CD14-positive monocyte (primary cell): ENCODE results near the gene FANCC. TPM values are rescaled to one million over a fixed set of nuclear protein-coding genes. Genes with fewer than 3 reads are reported as not detected.

ENCODE experiments used
- DNase-seq, 3 donors: peaks; one replicate each; pipeline ENCODE4 v3.0.0-alpha.2; 2011 to 2022
- H2AFZ ChIP-seq: 2 replicates; pipeline ENCODE4 v1.6.0; 2012; ENCODE audit warnings: mild to moderate bottlenecking, low read depth, low read length, inconsistent platforms; ENCODE audit not compliant: insufficient read depth, poor library complexity, severe bottlenecking
- H3K27ac ChIP-seq, 2 donors: 1 replicate in 1 of 2; 2 replicates in 1 of 2; pipeline ENCODE4 v1.5.1; 2012 to 2013; ENCODE audit warnings: low read length in 2 of 2, control low read depth in 1 of 2, inconsistent platforms in 1 of 2, low read depth in 1 of 2, mild to moderate bottlenecking in 1 of 2
- H3K27me3 ChIP-seq, 2 donors: one replicate each; pipeline versions ENCODE4 v1.6.0 to v1.6.1; 2011 to 2013; ENCODE audit warnings: low read length in 2 of 2; ENCODE audit not compliant: control insufficient read depth in 2 of 2, insufficient read depth in 2 of 2
- H3K36me3 ChIP-seq, 2 donors: replicated peaks in 1 of 2; 1 replicate in 1 of 2; 2 replicates in 1 of 2; pipeline versions ENCODE4 v1.5.1 to v1.6.1; 2012 to 2013; ENCODE audit warnings: low read length in 2 of 2, control low read depth in 1 of 2, inconsistent platforms in 1 of 2, mild to moderate bottlenecking in 1 of 2; ENCODE audit not compliant: insufficient read depth in 2 of 2, control insufficient read depth in 1 of 2
- H3K4me1 ChIP-seq, 2 donors: 1 replicate in 1 of 2; 2 replicates in 1 of 2; pipeline versions ENCODE4 v1.5.1 to v1.6.1; 2012 to 2013; ENCODE audit warnings: low read length in 2 of 2, control low read depth in 1 of 2, inconsistent platforms in 1 of 2, mild to moderate bottlenecking in 1 of 2, moderate library complexity in 1 of 2; ENCODE audit not compliant: insufficient read depth in 2 of 2, control insufficient read depth in 1 of 2
- H3K4me2 ChIP-seq: replicated peaks from 2 replicates; pipeline ENCODE3; 2012; ENCODE audit warnings: low read length, moderate library complexity, mild to moderate bottlenecking; ENCODE audit not compliant: poor library complexity, severe bottlenecking; ENCODE audit errors: extremely low read depth
- H3K4me3 ChIP-seq, 3 experiments: fragments of 200-600 bp in 1 of 3; sonication (generic) in 1 of 3; replicated peaks in 1 of 3; 1 replicate in 2 of 3; 2 replicates in 1 of 3; pipeline ENCODE4 v1.5.1; 2011 to 2013; ENCODE audit warnings: low read length in 3 of 3, mild to moderate bottlenecking in 3 of 3, control low read depth in 2 of 3, low read depth in 2 of 3, inconsistent platforms in 1 of 3, moderate library complexity in 1 of 3
- H3K79me2 ChIP-seq: 2 replicates; pipeline ENCODE4 v1.6.0; 2012; ENCODE audit warnings: mild to moderate bottlenecking, control low read depth, inconsistent platforms, low read length, moderate library complexity; ENCODE audit not compliant: insufficient read depth
- H3K9ac ChIP-seq: 2 replicates; pipeline ENCODE4 v1.6.0; 2017; ENCODE audit warnings: low read length, mild to moderate bottlenecking; ENCODE audit not compliant: insufficient read depth, poor library complexity, severe bottlenecking
- H3K9me3 ChIP-seq, 2 donors: replicated peaks in 1 of 2; 1 replicate in 1 of 2; 2 replicates in 1 of 2; pipeline versions ENCODE4 v1.5.1 to v1.6.1; 2012 to 2013; ENCODE audit warnings: low read length in 2 of 2, control low read depth in 1 of 2; ENCODE audit not compliant: control insufficient read depth in 1 of 2, insufficient read depth in 1 of 2
- H4K20me1 ChIP-seq: 2 replicates; pipeline ENCODE4 v1.6.0; 2012; ENCODE audit warnings: mild to moderate bottlenecking, low read length, control low read depth, moderate library complexity; ENCODE audit not compliant: insufficient read depth
- H3K27ac Mint-ChIP-seq, 7 donors: one replicate each; pipeline ENCODE4 v1.8.0; 2020; ENCODE audit warnings: mild to moderate bottlenecking in 7 of 7, mixed read lengths in 7 of 7, moderate library complexity in 6 of 7, inconsistent platforms in 2 of 7
- H3K27me3 Mint-ChIP-seq, 3 donors: one replicate each; pipeline ENCODE4 v1.8.0; 2021 to 2022; ENCODE audit warnings: low read depth in 3 of 3, mild to moderate bottlenecking in 3 of 3, mixed read lengths in 3 of 3, moderate library complexity in 3 of 3, inconsistent platforms in 1 of 3
- H3K36me3 Mint-ChIP-seq, 2 donors: one replicate each; pipeline ENCODE4 v1.8.0; 2020; ENCODE audit warnings: mixed read lengths in 2 of 2, inconsistent platforms in 1 of 2, mild to moderate bottlenecking in 1 of 2
- H3K4me1 Mint-ChIP-seq: one replicate; pipeline ENCODE4 v1.8.0; 2020; ENCODE audit warnings: mild to moderate bottlenecking, mixed read lengths
- H3K4me3 Mint-ChIP-seq, 2 donors: one replicate each; pipeline ENCODE4 v1.8.0; 2020; ENCODE audit warnings: mild to moderate bottlenecking in 2 of 2, mixed read lengths in 2 of 2, moderate library complexity in 1 of 2
- H3K9me3 Mint-ChIP-seq, 7 donors: one replicate each; pipeline ENCODE4 v1.8.0; 2020 to 2022; ENCODE audit warnings: mixed read lengths in 7 of 7, mild to moderate bottlenecking in 6 of 7, moderate library complexity in 6 of 7, inconsistent platforms in 2 of 7
- CTCF ChIP-seq: fragments of 200-600 bp; IDR thresholded peaks from one replicate; pipeline ENCODE4 v1.8.0; 2022; ENCODE audit warnings: antibody characterized with exemption, mild to moderate bottlenecking
- WGBS: methylation state at CpG from one replicate; pipeline ENCODE4 v1.1.5; 2013; ENCODE audit warnings: missing lambda C conversion rate; ENCODE audit not compliant: insufficient coverage; 5-methylcytosine and 5-hydroxymethylcytosine counted together
- intact Hi-C, 2 donors: fragments of 100-400 bp; cut with micrococcal nuclease; formaldehyde crosslinking; loops; one replicate each; pipeline versions ENCODE4 v1.15.0 to v1.15.1; 2023
- polyA plus RNA-seq, 3 donors: library from polyadenylated mRNA; depleted of rRNA in 1 of 3; unstranded in 2 of 3; stranded (reverse) in 1 of 3; fragments of 300-500 nt in 2 of 3; fragments of >200 nt in 1 of 3; fragmentation: Illumina TruSeq in 2 of 3; gene quantifications; 1 replicate in 2 of 3; 2 replicates in 1 of 3; pipeline ENCODE4 v1.2.3, GENCODE V29; 2012 to 2021

FANCC gene
- polyA plus RNA-seq, 3 donors: 1.2 to 2.2 (median 1.5) TPM

GRCh38 chr9:95138474-95138873 is 179.0 kb downstream of the FANCC start:
- Histone ChIP-seq H4K20me1 (no peaks in the 10 kb centered on the region), H3K27me3 (no peaks in the 10 kb centered on the region), H3K4me1 (no peaks in the 10 kb centered on the region), H3K4me2 (no peak overlapping the region), H3K36me3 (no peaks in the 10 kb centered on the region), H3K9me3 (no peaks in the 10 kb centered on the region), H2AFZ (no peak overlapping the region), H3K27ac (no peak overlapping the region), H3K9ac (no peak overlapping the region), H3K4me3 (no peak overlapping the region), H3K79me2 (no peaks in the 10 kb centered on the region)
- H3K27ac Mint-ChIP-seq: no peak overlapping the region
- H3K9me3 Mint-ChIP-seq: no peaks in the 10 kb centered on the region
- no peaks in the 10 kb centered on the region for H3K27me3 Mint-ChIP-seq
- H3K36me3 Mint-ChIP-seq: peaks cover 7 to 15% of the 10 kb centered on the region in 2 donors
- no peak for TF ChIP-seq CTCF
- intact Hi-C loops: no loop called here
- no peak overlapping the region for H3K4me3 Mint-ChIP-seq
- H3K4me1 Mint-ChIP-seq: no peaks in the 10 kb centered on the region
- 93% methylated on average over 6 of the region's 10 CpGs for WGBS
- DNase-seq: no peak

- no peaks in the 10 kb centered on the region for H3K36me3 ChIP-seq
- H3K9ac ChIP-seq: peak overlapping the region; percentile 1
- no peak for TF ChIP-seq CTCF
- H3K27ac Mint-ChIP-seq: no peak overlapping the region
- no peak overlapping the region for H3K4me3 ChIP-seq
- H3K4me1 ChIP-seq: no peaks in the 10 kb centered on the region
- H3K4me3 Mint-ChIP-seq: no peak overlapping the region
- H3K36me3 Mint-ChIP-seq: peaks cover 9 to 12% of the 10 kb centered on the region in 2 donors
- intact Hi-C loops: no loop called here
- no peaks in the 10 kb centered on the region for H3K27me3 ChIP-seq
- no peaks in the 10 kb centered on the region for H4K20me1 ChIP-seq
- no peak overlapping the region for H2AFZ ChIP-seq
- H3K4me2 ChIP-seq: no peak overlapping the region
- H3K9me3 Mint-ChIP-seq: no peaks in the 10 kb centered on the region
- no peaks in the 10 kb centered on the region for H3K4me1 Mint-ChIP-seq
- H3K27me3 Mint-ChIP-seq: no peaks in the 10 kb centered on the region
- no peaks in the 10 kb centered on the region for H3K9me3 ChIP-seq
- H3K79me2 ChIP-seq: no peaks in the 10 kb centered on the region
- no peak for DNase-seq
- no peak overlapping the region for H3K27ac ChIP-seq
- 92% methylated on average over 10 of the region's 14 CpGs for WGBS
Measured at GRCh38 chr9:95137587-95138145, 179.8 kb downstream of the FANCC start.
